Measurements from ENCODE around the gene FBLN5.
"Not testable (repeated sequence)": the region's sequence is repeated elsewhere in the genome, so short reads cannot be mapped to it uniquely, and the experiment has no call there.

DNA sequence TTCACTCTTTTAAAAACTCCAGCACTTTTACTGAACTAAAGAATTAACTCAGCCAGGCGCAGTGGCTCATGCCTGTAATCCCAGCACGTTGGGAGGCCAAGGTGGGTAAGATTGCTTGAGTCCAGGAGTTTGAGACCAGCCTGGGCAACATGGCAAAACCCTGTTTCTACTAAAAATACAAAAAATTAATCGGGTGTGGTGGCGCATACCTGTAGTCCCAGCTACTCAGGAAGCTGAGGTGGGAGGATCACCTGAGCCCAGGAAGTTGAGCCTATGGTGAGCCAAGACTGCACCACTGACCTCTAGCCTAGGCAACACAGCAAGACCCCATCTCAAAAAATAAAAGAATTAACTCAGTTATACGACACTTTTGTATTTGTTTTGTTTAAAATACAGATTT, 49.8 kb downstream of the FBLN5 start:
- not testable (repeated sequence) for TF ChIP-seq FOXM1 (IDR thresholded peaks at IDR 0.05; ENCODE audit: borderline replicate concordance); TARDBP (IDR thresholded peaks at IDR 0.05); ELF4 (IDR thresholded peaks at IDR 0.05); NFRKB (IDR thresholded peaks at IDR 0.05); L3MBTL2 (conservative IDR thresholded peaks at IDR 0.05); BHLHE40 (IDR thresholded peaks at IDR 0.05; ENCODE audit: borderline replicate concordance); FOXA1 (IDR thresholded peaks at IDR 0.05); SUZ12 (IDR thresholded peaks at IDR 0.05); HDGF (IDR thresholded peaks at IDR 0.05; ENCODE audit: borderline replicate concordance); FOXK2 (IDR thresholded peaks at IDR 0.05); SP1 (IDR thresholded peaks at IDR 0.05); ARNT (IDR thresholded peaks at IDR 0.05); ZNF384 (IDR thresholded peaks at IDR 0.05)
- TF ChIP-seq, protein P1, sequence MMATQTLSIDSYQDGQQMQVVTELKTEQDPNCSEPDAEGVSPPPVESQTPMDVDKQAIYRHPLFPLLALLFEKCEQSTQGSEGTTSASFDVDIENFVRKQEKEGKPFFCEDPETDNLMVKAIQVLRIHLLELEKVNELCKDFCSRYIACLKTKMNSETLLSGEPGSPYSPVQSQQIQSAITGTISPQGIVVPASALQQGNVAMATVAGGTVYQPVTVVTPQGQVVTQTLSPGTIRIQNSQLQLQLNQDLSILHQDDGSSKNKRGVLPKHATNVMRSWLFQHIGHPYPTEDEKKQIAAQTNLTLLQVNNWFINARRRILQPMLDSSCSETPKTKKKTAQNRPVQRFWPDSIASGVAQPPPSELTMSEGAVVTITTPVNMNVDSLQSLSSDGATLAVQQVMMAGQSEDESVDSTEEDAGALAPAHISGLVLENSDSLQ (IDR thresholded peaks at IDR 0.05) = not testable (repeated sequence)
